Neural progenitor cell (in vitro differentiated cells): Measurements from ENCODE around the gene RBM12.

Experiments used
- EZH2 ChIP-seq: fragments of 200-600 bp; sonication (generic); IDR thresholded peaks from 2 replicates; pipeline ENCODE4 v1.6.1; 2017; ENCODE audit warnings: antibody characterized with exemption, mild to moderate bottlenecking, moderate library complexity
- TF ChIP-seq, protein P1 (sequence below): fragments of 200-600 bp; sonication (generic); IDR thresholded peaks from 2 replicates; pipeline ENCODE4 v1.5.1; 2017; ENCODE audit warnings: antibody characterized with exemption, mild to moderate bottlenecking

DNA sequence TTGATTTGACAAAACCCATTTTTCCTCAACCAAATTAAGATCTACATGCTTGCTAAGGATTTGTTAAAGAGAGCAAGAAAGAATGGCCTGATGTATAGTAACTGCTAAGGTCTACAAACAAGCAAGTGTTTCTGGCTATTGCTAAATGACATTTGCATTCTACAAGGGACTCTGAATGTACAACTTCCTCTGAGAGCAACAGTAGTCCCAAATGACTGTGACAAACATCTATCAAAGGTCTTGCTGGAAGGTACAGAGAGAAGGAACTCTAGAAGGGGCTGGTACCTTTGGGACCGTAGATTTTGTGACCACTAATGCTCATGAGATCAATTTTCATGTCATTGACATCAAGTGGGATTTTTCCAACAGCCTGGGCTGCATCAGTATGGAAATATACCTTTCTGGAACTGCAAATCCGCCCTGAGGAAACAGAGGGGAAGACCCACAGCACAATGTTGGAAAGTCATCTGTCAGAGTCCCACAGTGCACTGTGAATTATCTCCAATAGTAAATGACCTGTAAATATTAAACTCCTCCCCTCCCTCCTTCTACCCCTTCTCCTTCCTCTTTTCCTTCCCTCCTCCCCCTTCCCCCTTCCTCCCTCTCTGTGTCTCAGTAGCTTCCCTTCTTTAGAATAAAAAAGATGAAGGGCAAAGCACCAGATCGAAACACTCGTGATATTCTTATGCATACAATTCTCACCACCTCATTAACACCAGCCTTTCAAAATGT is 15.9 kb upstream of the RBM12 start:
- TF ChIP-seq, protein P1, sequence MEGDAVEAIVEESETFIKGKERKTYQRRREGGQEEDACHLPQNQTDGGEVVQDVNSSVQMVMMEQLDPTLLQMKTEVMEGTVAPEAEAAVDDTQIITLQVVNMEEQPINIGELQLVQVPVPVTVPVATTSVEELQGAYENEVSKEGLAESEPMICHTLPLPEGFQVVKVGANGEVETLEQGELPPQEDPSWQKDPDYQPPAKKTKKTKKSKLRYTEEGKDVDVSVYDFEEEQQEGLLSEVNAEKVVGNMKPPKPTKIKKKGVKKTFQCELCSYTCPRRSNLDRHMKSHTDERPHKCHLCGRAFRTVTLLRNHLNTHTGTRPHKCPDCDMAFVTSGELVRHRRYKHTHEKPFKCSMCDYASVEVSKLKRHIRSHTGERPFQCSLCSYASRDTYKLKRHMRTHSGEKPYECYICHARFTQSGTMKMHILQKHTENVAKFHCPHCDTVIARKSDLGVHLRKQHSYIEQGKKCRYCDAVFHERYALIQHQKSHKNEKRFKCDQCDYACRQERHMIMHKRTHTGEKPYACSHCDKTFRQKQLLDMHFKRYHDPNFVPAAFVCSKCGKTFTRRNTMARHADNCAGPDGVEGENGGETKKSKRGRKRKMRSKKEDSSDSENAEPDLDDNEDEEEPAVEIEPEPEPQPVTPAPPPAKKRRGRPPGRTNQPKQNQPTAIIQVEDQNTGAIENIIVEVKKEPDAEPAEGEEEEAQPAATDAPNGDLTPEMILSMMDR = no peak
- no peak for TF ChIP-seq EZH2
